ENCODE data around the gene ICOSLG.
"Not testable (repeated sequence)": the region's sequence is repeated elsewhere in the genome, so short reads cannot be mapped to it uniquely, and the experiment has no call there.

The ICOSLG gene

GRCh38 chr21:44225605-44226004, 15.1 kb downstream of the ICOSLG start:
- DNase-seq (ENCODE audit: low spot score): not testable (repeated sequence)

- not testable (repeated sequence) for DNase-seq (ENCODE audit: low spot score)
These were observed 17.4 kb downstream of the ICOSLG start for GRCh38 chr21:44223334-44223733.

GRCh38 chr21:44220674-44221073, 20.1 kb downstream of the ICOSLG start:
- DNase-seq (ENCODE audit: low spot score): not testable (repeated sequence)

- not testable (repeated sequence) for DNase-seq (ENCODE audit: low spot score)
These were observed 22.3 kb downstream of the ICOSLG start for GRCh38 chr21:44218461-44218860.

GRCh38 chr21:44211978-44212377, 28.8 kb downstream of the ICOSLG start:
- DNase-seq (ENCODE audit: low spot score): not testable (repeated sequence)

- DNase-seq (ENCODE audit: low spot score): not testable (repeated sequence)
These were observed 29.2 kb downstream of the ICOSLG start for GRCh38 chr21:44211574-44211973.

GRCh38 chr21:44207860-44208646, 32.7 kb downstream of the ICOSLG start:
- DNase-seq (ENCODE audit: low spot score): not testable (repeated sequence)

- DNase-seq (ENCODE audit: low spot score): not testable (repeated sequence)
These were observed 33.8 kb downstream of the ICOSLG start for GRCh38 chr21:44206698-44207676.

- DNase-seq (ENCODE audit: low spot score): not testable (repeated sequence)
These were observed 34.6 kb downstream of the ICOSLG start for GRCh38 chr21:44206187-44206586.

- DNase-seq (ENCODE audit: low spot score): not testable (repeated sequence)
These were observed 38.0 kb downstream of the ICOSLG start for GRCh38 chr21:44202590-44203299.

GRCh38 chr21:44199997-44200396, 40.7 kb downstream of the ICOSLG start:
- not testable (repeated sequence) for DNase-seq (ENCODE audit: low spot score)

GRCh38 chr21:44199448-44199847, 41.3 kb downstream of the ICOSLG start:
- DNase-seq (ENCODE audit: low spot score): no peak

GRCh38 chr21:44197156-44197516, 43.6 kb downstream of the ICOSLG start:
- DNase-seq (ENCODE audit: low spot score): not testable (repeated sequence)

GRCh38 chr21:44196212-44197155, 44.3 kb downstream of the ICOSLG start:
- not testable (repeated sequence) for DNase-seq (ENCODE audit: low spot score)

GRCh38 chr21:44194888-44195287, 45.9 kb downstream of the ICOSLG start:
- not testable (repeated sequence) for DNase-seq (ENCODE audit: low spot score)

- DNase-seq (ENCODE audit: low spot score): not testable (repeated sequence)
These were observed 46.3 kb downstream of the ICOSLG start for GRCh38 chr21:44194451-44194850.

- not testable (repeated sequence) for DNase-seq (ENCODE audit: low spot score)
These were observed 47.6 kb downstream of the ICOSLG start for GRCh38 chr21:44193108-44193507.

GRCh38 chr21:44190349-44191271, 50.1 kb downstream of the ICOSLG start:
- DNase-seq (ENCODE audit: low spot score): not testable (repeated sequence)

- not testable (repeated sequence) for DNase-seq (ENCODE audit: low spot score)
These were observed 55.9 kb downstream of the ICOSLG start for GRCh38 chr21:44184862-44185261.

GRCh38 chr21:44182202-44182601, 58.5 kb downstream of the ICOSLG start:
- DNase-seq (ENCODE audit: low spot score): not testable (repeated sequence)

Measured in AG08395 (cell line).